DOHH2 (cell line): ENCODE results near the gene RGS17.
"Not testable (repeated sequence)": the region's sequence is repeated elsewhere in the genome, so short reads cannot be mapped to it uniquely, and the experiment has no call there.

ENCODE experiments used
- CTCF ChIP-seq: fragments of 200-600 bp; sonication (generic); IDR thresholded peaks from one replicate; pipeline ENCODE4 v1.5.1; 2014; ENCODE audit warnings: antibody characterized with exemption, mild to moderate bottlenecking, low read depth, low read length; ENCODE audit not compliant: poor library complexity, severe bottlenecking
- EZH2phosphoT487 ChIP-seq: fragments of 200-600 bp; sonication (generic); IDR thresholded peaks from 2 replicates; pipeline ENCODE4 v1.6.1; 2017; ENCODE audit warnings: borderline replicate concordance, mild to moderate bottlenecking, antibody characterized with exemption, low read length, moderate library complexity, mixed read lengths

GRCh38 chr6:153000790-153001189 lies 130.3 kb downstream of the RGS17 start:
- not testable (repeated sequence) for TF ChIP-seq EZH2phosphoT487, CTCF
